Fibroblast of pulmonary artery (primary cell): ENCODE measurements around the gene BOLA2.
"Not testable (repeated sequence)": the region's sequence is repeated elsewhere in the genome, so short reads cannot be mapped to it uniquely, and the experiment has no call there.

Experiments
- DNase-seq: peaks from one replicate; pipeline ENCODE4 v3.0.0-alpha.2; 2010; ENCODE audit warnings: low read depth
- H3K4me3 ChIP-seq: replicated peaks from 2 replicates; pipeline ENCODE4 v1.5.1; 2011; ENCODE audit warnings: low read depth, mild to moderate bottlenecking, control low read depth, low read length, moderate library complexity

BOLA2 gene

DNA sequence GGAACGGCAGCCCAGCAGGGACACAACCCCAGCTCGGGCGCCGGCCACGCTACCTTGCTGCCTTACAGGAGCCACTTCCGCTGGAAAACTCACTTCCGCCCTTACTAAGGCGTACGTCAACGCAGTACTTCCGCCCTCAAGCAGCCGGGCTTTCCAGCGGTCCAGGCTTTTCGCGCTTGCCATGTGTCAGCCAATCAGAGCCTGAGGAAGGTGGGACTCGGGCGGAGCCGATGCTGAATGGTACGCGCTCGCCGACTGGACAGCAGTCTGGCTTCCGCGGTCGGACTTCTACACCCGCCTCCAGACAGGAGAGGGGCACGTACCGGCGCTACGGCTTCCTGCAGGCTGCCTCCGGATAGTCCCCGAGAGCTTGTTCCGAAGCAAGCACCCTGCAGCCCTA, at the start of gene BOLA2, which contains the start of gene SLX1B:
Gene BOLA2 (minus strand): TSS at position 83 of the 400 bp plus-strand sequence. CDS start 98 bp downstream, outside the sequence.
Gene SLX1B (plus strand): TSS at position 265 of the 400 bp plus-strand sequence.
- not testable (repeated sequence) for DNase-seq, H3K4me3 ChIP-seq

DNA sequence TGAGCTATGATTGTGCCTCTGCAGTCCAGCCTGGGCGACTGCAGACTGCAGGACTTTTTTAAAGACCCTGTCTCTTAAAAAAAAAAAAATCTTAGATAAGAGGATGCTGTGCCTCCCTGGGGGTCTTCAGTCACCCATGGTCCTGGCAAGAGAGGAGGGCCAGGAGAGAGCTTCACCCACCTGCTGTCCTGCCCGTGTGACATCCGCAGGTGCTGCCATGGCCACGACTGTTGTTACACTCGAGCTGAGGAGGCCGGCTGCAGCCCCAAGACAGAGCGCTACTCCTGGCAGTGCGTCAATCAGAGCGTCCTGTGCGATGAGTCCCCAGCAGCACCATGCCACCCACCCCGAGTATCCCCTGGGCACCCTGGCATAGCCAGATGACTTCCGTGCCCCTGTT, 28.1 kb upstream of the BOLA2 start:
- not testable (repeated sequence) for H3K4me3 ChIP-seq, DNase-seq

DNA sequence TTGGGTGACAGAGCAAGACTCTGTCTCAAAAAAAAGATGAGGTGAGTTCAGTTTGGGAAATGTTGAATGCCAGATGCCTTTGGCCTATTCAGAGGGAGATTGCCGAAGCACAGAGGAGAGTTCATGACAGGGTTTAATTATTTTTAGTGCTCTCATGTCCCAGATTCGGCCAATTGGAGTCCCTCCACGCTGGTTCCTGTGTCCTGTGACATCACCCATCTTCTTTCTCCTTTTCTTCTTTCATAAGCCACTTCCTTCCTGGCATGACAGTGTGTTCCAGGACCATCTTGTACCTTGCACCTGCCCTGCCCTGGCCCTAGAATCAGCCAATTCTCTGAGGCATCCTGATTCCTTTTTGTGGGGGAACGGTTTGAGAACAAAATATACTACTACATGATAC, 17.9 kb upstream of the BOLA2 start:
- DNase-seq, H3K4me3 ChIP-seq: not testable (repeated sequence)

DNA sequence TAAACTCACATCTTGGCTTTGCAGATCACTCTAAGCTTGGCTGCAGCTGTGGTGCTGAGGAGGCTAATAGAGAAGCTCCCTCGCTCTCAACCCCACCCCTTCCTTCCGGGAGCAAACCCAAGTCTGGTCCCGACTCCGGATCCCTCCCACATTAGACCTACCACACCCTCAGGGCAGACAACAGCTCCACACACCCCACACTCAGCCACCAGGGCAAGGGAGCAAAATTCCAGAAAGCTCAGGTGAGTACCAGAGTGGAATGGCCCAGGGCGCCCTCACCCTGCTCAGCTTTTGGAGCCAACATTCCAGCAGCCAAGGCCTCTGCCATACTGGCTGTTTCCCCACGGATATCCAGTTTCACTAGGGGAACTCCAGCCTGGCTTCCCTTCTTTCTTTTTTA, 15.5 kb upstream of the BOLA2 start:
- DNase-seq, H3K4me3 ChIP-seq: not testable (repeated sequence)

DNA sequence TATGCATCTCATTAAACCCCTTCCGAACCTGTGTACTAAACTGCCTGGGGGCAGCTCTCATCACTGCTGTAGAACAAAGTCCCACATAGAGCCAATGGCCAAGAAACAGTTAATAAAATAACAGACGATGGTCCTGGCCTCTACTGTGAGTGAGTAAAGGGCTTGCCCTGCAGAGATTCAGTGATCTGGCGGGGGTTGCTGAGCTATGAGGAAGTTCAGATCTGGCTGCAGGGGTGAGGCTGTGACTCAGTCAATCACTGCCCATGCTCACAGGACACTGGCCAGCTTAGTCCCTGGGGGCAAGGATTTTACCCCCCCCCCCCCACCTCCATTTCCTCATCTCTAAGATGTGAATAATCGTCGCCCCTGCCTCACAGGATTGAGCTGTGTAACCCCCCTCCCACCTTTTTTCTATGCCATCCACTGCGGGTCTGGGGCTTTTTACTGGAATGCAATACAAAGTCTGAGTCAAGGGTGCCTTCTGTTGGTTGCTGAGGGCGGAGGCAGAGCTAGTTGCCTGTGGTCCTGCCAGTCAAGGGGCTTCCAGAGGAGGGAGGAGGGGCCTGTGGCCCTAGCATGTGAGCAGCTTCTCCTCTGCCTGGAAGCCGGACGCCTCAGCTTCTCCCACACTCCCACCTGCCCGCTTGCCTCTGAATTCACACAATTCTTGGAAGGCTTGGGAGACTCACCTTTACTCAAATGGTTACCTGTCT, 13.7 kb upstream of the BOLA2 start:
- DNase-seq, H3K4me3 ChIP-seq: not testable (repeated sequence)

DNA sequence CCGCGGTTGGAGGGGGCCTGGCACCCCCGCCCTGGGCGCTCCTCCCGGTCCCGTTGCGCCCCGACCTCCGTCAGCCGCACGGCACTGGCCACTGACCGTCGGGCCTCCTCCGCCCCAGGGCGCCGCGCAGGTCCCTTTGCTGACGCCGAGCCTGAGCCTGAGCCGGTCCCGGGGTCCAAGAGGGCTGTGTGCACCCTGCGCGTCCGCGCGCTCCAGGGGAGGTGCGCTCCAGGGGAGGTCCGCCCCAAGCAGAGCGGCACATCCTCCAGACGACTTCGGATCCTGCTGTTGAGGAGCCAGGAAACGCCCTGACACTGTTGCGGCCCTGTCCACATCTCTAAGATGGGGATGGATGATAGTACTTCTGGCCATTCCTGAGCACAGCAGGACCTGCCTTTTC, 12.8 kb upstream of the BOLA2 start:
- DNase-seq, H3K4me3 ChIP-seq: not testable (repeated sequence)

DNA sequence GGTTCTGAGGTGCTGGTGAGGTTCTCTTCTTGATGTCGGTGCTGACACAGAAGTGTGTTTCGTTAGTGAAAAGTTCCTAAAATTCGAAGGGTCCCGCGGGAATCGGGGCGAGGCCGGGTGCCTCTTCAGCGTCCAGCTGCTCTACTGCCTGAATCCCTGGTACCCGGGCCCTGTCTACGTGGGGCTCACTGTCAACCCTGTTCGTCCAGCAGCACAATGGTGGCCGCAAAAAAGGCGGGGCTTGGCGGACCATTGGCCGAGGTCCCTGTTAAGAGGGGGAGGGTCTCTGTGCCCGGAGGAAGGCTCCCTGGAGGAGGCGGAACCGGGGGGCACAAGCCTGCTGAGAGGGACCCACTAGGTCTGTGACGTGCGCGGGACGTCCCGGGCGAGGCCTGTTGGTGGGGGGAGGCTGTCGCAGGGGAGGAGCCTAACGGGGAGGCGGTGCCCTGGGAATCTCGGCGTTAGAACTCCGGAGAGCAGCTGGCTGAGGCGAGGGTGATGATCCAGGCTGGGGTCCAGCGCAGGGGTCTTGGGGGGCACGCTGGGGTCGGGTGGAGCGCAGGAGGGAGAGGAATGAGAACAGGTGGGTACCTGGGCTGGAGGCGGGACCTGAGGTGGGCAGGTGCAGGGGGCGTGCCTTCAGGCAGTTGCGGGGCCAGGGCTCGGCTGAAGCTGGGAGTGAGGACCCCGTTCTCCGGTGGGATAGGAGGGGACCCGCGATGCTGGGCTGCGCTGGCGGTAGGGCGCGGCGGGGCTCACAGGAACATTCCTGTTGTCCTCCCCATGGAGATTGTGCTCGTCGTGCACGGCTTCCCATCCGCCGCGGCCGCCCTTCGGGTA, 12.1 kb upstream of the BOLA2 start:
- not testable (repeated sequence) for H3K4me3 ChIP-seq, DNase-seq

DNA sequence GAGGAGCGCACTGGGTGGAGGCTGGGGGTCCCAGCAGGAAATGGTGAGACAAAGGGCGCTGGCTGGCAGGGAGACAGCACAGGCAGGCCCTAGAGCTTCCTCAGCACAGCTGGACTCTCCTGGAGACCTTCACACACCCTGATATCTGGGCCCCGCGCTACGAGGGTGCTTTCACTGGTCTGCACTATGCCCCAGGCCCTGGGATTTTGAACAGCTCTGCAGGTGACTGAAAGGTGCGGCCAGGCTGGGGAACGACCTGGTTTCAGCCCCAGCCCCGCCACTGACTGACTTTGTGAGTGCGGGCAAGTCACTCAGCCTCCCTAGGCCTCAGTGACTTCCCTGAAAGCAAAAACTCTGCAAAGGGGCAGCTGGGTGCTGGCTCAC, 6.5 kb upstream of the BOLA2 start:
- DNase-seq, H3K4me3 ChIP-seq: not testable (repeated sequence)

DNA sequence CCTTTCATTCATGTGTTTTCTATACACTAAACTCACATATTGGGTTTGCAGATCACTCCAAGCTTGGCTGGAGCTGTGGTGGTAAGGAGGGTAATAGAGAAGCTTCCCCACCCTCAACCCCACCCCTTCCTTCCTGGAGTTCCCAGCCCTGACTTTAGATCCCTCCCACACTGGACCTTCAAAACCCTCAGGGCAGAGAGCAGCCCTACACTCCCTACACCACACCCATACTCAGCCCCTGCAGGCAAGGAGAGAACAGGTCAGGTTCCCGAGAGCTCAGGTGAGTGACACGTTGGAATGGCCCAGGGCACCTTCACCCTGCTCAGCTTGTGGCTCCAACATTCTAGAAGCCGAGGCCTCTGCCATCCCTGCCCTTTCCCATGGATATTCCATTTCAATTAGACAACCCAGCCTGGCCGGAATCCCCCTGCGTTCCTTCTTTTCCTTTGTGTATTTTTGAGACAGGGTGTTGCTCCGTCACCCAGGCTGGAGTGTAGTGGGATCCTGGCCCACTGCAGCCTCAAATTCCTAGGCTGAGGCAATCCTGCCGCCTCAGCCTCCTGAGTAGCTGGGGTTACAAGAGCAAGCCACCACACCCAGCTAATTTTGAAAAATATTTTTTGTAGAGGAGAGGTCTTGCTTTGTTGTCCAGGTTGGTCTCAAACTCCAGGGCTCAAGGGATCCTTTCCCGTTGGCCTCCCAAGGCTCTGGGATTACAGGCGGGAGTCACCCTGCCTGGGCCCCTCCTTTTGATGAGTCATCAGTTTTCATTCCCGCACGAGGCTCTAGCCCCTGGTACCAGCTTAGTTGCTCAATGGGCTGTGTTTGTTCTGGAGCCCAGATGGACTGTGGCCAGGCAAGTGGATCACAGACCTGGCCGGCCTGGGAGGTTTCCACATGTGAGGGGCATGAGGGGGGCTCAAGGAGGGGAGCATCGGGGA, 5.8 kb upstream of the BOLA2 start, which contains the start of gene SULT1A4:
Gene SULT1A4 (plus strand): TSS at position 208 of the 941 bp plus-strand sequence. CDS start 1,473 bp downstream, outside the sequence.
- not testable (repeated sequence) for H3K4me3 ChIP-seq, DNase-seq

DNA sequence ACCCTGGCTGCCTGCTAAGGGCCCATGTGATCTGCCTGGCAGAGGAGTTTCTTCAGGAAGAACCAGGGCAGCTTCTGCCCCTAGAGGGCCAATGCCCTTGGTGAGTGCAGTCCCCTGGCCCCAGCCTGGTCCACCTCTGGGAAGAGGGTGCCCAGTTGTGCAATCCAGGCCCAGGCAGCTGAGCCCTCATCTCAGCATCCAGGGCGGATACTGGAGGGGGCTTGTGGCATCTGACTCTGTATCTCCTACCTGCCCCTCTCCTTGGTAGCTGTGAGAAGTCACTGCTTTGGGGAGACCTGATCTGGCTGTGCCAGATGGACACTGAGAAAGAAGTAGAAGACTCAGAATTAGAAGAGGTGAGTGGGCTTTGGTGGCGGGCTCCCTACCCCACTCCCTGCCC, 3.5 kb upstream of the BOLA2 start:
- DNase-seq, H3K4me3 ChIP-seq: not testable (repeated sequence)

DNA sequence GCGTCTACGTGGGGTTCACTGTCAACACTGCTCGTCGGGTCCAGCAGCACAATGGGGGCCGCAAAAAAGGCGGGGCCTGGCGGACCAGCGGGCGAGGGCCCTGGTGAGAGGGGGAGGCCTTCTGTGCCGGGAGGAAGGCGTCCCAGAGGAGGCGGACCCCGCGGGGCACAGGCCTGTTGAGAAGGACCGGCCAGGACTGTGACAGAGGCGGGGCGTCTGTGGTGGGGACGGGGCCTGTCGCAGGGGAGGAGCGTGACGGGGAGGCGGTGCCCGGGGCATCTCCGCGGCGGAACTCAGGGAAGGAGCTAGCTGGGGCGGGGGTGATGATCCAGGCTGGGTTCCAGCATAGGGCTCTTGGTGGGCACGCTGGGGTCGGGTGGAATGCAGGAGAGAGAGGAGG, 677 bp upstream of the BOLA2 start:
- not testable (repeated sequence) for DNase-seq, H3K4me3 ChIP-seq

DNA sequence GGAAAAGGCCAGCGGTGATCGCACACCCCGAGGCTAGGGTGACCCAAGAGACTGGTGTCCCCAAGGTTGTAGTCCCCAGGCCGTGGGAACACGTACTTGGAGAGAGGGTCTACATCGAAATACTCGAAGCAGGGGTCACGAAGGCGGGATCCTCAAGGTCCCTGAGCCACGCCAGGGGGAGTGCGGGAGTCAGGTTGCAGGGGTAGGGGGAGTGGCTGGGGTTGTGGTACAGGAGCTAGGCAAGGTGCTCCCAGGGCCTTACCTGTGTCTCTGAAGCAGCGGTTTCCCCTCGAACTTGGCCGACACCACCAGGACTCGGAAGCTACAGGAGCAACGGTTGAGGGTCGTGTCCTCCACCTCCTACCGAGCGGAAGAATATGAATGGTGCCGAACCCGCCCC, 397 bp downstream of the BOLA2 start:
- not testable (repeated sequence) for DNase-seq, H3K4me3 ChIP-seq

DNA sequence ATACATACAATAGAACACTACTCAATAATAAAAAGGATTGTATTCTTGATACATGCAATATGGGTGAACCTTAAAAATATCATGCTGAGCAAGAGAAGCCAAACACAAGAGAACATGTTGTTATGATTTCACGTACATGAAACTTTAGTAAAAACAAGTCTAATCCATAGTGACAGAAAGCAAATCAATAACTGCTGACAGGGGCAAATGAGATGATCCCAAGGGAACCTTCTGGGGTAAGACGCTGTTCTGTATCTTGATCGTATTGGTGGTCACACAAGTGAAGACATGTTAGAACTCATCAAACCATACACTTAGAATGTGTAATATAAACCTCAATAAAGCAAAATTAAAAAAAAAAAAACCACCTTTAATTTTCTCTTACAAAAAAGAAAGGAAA, 28.8 kb downstream of the BOLA2 start:
- H3K4me3 ChIP-seq, DNase-seq: not testable (repeated sequence)

DNA sequence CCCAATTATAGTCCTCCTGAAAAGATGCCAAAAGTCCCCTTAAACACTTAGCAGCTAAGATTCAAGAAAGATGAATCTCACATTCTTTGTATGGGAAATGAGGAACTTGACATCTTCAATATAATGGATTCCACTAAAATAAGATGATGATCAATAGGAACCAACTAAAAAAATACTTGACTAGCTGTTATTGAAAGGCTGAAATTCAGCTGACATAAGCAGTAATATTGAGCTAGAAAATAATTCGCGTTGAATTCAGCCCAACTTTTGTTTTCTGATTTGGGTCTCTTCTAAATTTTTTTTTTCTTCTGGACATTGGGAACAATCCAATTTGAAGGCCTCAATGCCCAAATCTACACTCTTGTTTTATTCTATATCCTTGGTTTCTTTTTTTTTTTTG, 30.6 kb downstream of the BOLA2 start:
- DNase-seq, H3K4me3 ChIP-seq: not testable (repeated sequence)

DNA sequence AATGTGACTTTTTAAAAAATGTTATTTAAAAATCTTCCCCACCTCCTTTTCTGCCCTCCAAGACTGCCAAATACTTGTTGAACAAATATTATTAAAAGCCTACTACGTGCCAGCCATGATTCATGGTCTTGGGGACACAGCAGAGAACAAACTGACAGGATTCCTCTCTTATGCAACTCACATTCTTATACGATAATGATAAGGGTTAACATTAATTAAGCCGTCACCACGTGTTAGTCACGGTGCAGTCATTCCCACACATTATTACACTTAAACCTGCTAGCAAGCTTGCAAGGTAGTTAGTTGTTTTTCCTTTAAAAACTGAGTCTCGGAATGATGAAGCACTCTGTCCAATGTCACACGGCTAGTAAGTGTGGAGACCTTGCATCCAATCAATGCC, 48.9 kb downstream of the BOLA2 start:
- H3K4me3 ChIP-seq: not testable (repeated sequence)
- DNase-seq: peak; percentile 61
